K562 (cell line): ENCODE measurements around the gene TTC39B. TPM values are rescaled to one million over a fixed set of nuclear protein-coding genes. Genes with fewer than 3 reads are reported as not detected.
A peak's percentile ranks its signal among the peaks of the same experiment; 100 is the strongest.

Experiments used
- ATAC-seq: fragments of 200-7000 bp; cut with Tn5 transposase; 3 replicates; pipeline ENCODE4 v1.9.1; 2020; ENCODE audit warnings: moderate library complexity
- BruUV-seq: library from RNA; stranded (reverse); fragments of 400-500 nt; replicated peaks from 2 replicates; lab custom pipeline; 2021; lab: Mats Ljungman, UMichigan
- CTCF ChIA-PET: fragments of 300-600 bp; formaldehyde crosslinking; extraction: SDS; loops from one replicate; lab custom pipeline; 2021; ENCODE audit warnings: low intra/inter-chr PET ratio; lab: Yijun Ruan, JAX
- POLR2A ChIA-PET: fragments of 300-600, 350-650 bp; sonication (Branson Sonifier 250); formaldehyde crosslinking; extraction: SDS; loops from one replicate; lab custom pipeline; 2021; ENCODE audit warnings: antibody characterized with exemption, inconsistent platforms; lab: Yijun Ruan, JAX
- DNase-seq, 4 experiments: peaks; one replicate each; pipeline versions ENCODE4 v3.0.0 to v3.0.0-alpha.2; 2011 to 2018; ENCODE audit warnings: low spot score in 3 of 4, mixed read lengths in 3 of 4; ENCODE audit errors: extremely low read depth in 1 of 4
- FAIRE-seq: peaks from 2 replicates; lab custom pipeline; 2011; peaks lifted over from hg19 to GRCh38; lab: Jason Lieb, UNC
- H2AFZ ChIP-seq: 2 replicates; pipeline ENCODE4 v1.6.0; 2011; ENCODE audit warnings: low read depth, low read length, control low read depth, inconsistent platforms
- H3K27ac ChIP-seq: fragments of 200-600 bp; 3 replicates; pipeline ENCODE4 v1.8.0; 2011; ENCODE audit warnings: low read depth, mild to moderate bottlenecking, control low read depth, inconsistent platforms, low read length, moderate library complexity, mixed read lengths; ENCODE audit errors: extremely low read depth
- H3K27me3 ChIP-seq, 2 experiments: fragments of 300-600 bp in 1 of 2; 2 replicates in 1 of 2; 3 replicates in 1 of 2; pipeline versions ENCODE4 v1.6.0 to v1.8.0; 2011; ENCODE audit warnings: inconsistent platforms in 2 of 2, low read length in 2 of 2, mild to moderate bottlenecking in 1 of 2, mixed read lengths in 1 of 2, moderate library complexity in 1 of 2; ENCODE audit not compliant: control insufficient read depth in 2 of 2, insufficient read depth in 2 of 2
- H3K36me3 ChIP-seq: fragments of 300-600 bp; 3 replicates; pipeline ENCODE4 v1.8.0; 2011; ENCODE audit warnings: mild to moderate bottlenecking, low read length, inconsistent platforms; ENCODE audit not compliant: control insufficient read depth, insufficient read depth
- H3K4me1 ChIP-seq, 2 experiments: fragments of 200-600 bp in 1 of 2; replicated peaks in 1 of 2; 2 replicates in 1 of 2; 3 replicates in 1 of 2; pipeline versions ENCODE4 v1.5.1 to v1.8.0; 2011; ENCODE audit warnings: inconsistent platforms in 2 of 2, low read length in 2 of 2, mild to moderate bottlenecking in 1 of 2, mixed read lengths in 1 of 2, moderate library complexity in 1 of 2; ENCODE audit not compliant: control insufficient read depth in 2 of 2, insufficient read depth in 2 of 2
- H3K4me2 ChIP-seq: 2 replicates; pipeline ENCODE4 v1.6.1; 2011; ENCODE audit warnings: low read length, control low read depth, inconsistent platforms, mixed read lengths; ENCODE audit not compliant: insufficient read depth
- H3K4me3 ChIP-seq: fragments of 200-600 bp; sonication (generic), shearing (Covaris generic); 2 replicates; pipeline ENCODE4 v1.5.1; 2016; ENCODE audit warnings: control low read depth, inconsistent platforms
- H3K79me2 ChIP-seq: fragments of 200-600 bp; 3 replicates; pipeline ENCODE4 v1.8.0; 2011; ENCODE audit warnings: low read length, inconsistent platforms; ENCODE audit not compliant: control insufficient read depth, insufficient read depth
- H3K9ac ChIP-seq, 2 experiments: 2 replicates each; pipeline versions ENCODE4 v1.6.0 to v1.6.1; 2011; ENCODE audit warnings: low read depth in 2 of 2, low read length in 2 of 2, control low read depth in 1 of 2, inconsistent platforms in 1 of 2, mild to moderate bottlenecking in 1 of 2, mixed read lengths in 1 of 2; ENCODE audit not compliant: insufficient read depth in 1 of 2
- H3K9me1 ChIP-seq: one replicate; pipeline ENCODE4 v1.6.0; 2011; ENCODE audit warnings: inconsistent platforms, mild to moderate bottlenecking, low read length, moderate library complexity; ENCODE audit not compliant: control insufficient read depth, insufficient read depth
- H3K9me3 ChIP-seq: replicated peaks from 2 replicates; pipeline ENCODE4 v1.5.1; 2011; ENCODE audit warnings: low read depth, low read length, inconsistent platforms; ENCODE audit not compliant: control insufficient read depth, insufficient read depth
- H4K20me1 ChIP-seq: replicated peaks from 2 replicates; pipeline ENCODE4 v1.6.1; 2011; ENCODE audit warnings: low read length, inconsistent platforms, mixed read lengths; ENCODE audit not compliant: control insufficient read depth, insufficient read depth
- CTCF ChIP-seq, 3 experiments: IDR thresholded peaks in 2 of 3; conservative IDR thresholded peaks in 1 of 3; 2 replicates each; pipeline ENCODE4 v1.5.1; 2011 to 2012; ENCODE audit warnings: low read length in 3 of 3, mild to moderate bottlenecking in 3 of 3, control low read depth in 2 of 3, improper control_type of control experiment in 1 of 3, inconsistent platforms in 1 of 3, low read depth in 1 of 3, mixed read lengths in 1 of 3, moderate library complexity in 1 of 3; ENCODE audit not compliant: insufficient read depth in 2 of 3
- HES1 ChIP-seq: fragments of 450-650 bp; IDR thresholded peaks from 2 replicates; pipeline ENCODE4 v1.6.1; 2016; ENCODE audit warnings: low read depth, mild to moderate bottlenecking, moderate library complexity
- HMG20B ChIP-seq: fragments of 250-450 bp; sonication (Bioruptor Pico); IDR thresholded peaks from 2 replicates; pipeline ENCODE4 v1.5.0; 2021; ENCODE audit warnings: mild to moderate bottlenecking
- SMC3 ChIP-seq: conservative IDR thresholded peaks from 2 replicates; pipeline ENCODE4 v1.6.1; 2011; ENCODE audit warnings: low read depth, low read length, improper control_type of control experiment; ENCODE audit not compliant: insufficient read depth
- WGBS: fragments of 100-300 bp; shearing (Covaris generic); methylation state at CpG from one replicate; pipeline ENCODE4 v1.1.6; 2016; ENCODE audit warnings: low coverage, mixed read lengths; ENCODE audit not compliant: insufficient coverage; ENCODE audit errors: missing lambda C conversion rate; 5-methylcytosine and 5-hydroxymethylcytosine counted together
- in situ Hi-C: fragments of 300-500 bp; cut with MboI; formaldehyde crosslinking; loops from 4 replicates; pipeline ENCODE4 v1.15.0; 2018; ENCODE audit warnings: inconsistent platforms, mixed read lengths
- intact Hi-C: fragments of 100-400 bp; cut with micrococcal nuclease; formaldehyde crosslinking; loops from 2 replicates; pipeline ENCODE4 v1.14.2; 2022
- polyA plus RNA-seq, 8 experiments: library from polyadenylated mRNA; depleted of rRNA in 4 of 8; stranded (reverse) in 5 of 8; unstranded in 3 of 8; fragments of >200 nt; fragmentation: Nextera tagmentation in 2 of 8; fragmentation: Illumina TruSeq in 1 of 8; extraction: Ambion mirVana in 2 of 8; extraction: Trizol in 1 of 8; gene quantifications; 2 replicates each; pipeline versions ENCODE4 v1.2.1 to v1.2.3, GENCODE V29; 2011 to 2014; ENCODE audit warnings: inconsistent platforms in 1 of 8, missing spikeins in 1 of 8
- total RNA-seq, 7 experiments: library from RNA; depleted of rRNA in 6 of 7; stranded (reverse); fragments of >200 nt in 6 of 7; fragmentation: Illumina TruSeq in 2 of 7; extraction: Trizol in 2 of 7; gene quantifications; 2 replicates each; pipeline versions ENCODE4 v1.2.1 to v1.2.3, GENCODE V29; 2011 to 2021; ENCODE audit warnings: low replicate concordance in 1 of 7
- TF ChIP-seq, protein P1 (sequence below), 2 experiments: fragments of 450-650 bp; conservative IDR thresholded peaks; 2 replicates each; pipeline ENCODE4 v1.6.1; 2017; ENCODE audit warnings: mild to moderate bottlenecking in 2 of 2, moderate library complexity in 2 of 2

The TTC39B gene
- total and polyA plus RNA-seq, 9 of the 15 experiments (the other 6 are each of a cell fraction or from before 2014, with no cell fraction given), result 0.32 to 1.2 (median 0.95) TPM

DNA sequence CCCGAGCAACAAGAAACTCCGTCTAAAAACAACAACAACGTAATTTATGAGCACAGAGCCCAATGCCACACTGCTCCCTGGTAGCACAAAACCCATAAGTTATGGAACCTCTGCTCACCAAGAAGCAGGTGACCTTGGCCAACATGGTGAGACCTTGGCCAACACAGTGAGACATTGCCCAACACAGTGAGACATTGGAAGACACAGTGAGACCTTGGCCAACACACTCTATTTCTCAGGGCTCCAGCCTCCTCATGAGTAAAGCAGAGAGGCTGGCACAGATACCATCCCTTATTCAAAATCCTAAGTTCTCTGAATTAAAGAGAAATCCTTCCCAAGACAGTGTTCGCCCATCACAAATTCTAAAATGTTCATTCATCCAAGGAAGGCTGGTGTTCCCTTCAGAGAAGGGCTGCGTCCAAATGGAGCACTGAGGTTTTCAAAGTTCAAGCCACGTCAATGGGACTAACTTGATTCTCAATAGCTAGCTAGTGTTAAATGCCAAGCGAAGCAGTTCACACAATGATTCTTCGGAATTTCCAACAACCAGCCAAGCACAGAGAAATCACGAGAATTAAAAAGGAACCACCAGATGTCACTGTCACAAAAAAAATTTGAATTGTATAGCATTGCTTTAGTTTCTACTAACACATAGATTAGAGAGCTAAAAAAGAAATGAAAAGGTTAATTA lies 29.5 kb downstream of the TTC39B start:
- no peak overlapping the region for H2AFZ ChIP-seq
- ChIA-PET CTCF (interaction anchor here (0.6 to 1.1 kb wide), 2 partner anchors 139 to 140 kb away, joined by 3 read pairs; no protein-coding TSS in a partner anchor), POLR2A (no interaction called here)
- no peaks in the 10 kb centered on the region for H3K9me3 ChIP-seq
- intact Hi-C loops (loop anchor here (5.0 to 10.0 kb wide), 2 partner anchors 140 to 257 kb away; no protein-coding TSS in a partner anchor), in situ Hi-C loops (loop anchor here (10.0 kb wide), 1 partner anchor 137 kb away; no protein-coding TSS in a partner anchor)
- no peak overlapping the region for H3K4me3 ChIP-seq
- H3K4me1 ChIP-seq, result no peaks in the 10 kb centered on the region
- WGBS, result 15% methylated on average over 9 of the region's 9 CpGs
- no peak for FAIRE-seq
- ATAC-seq, result peak; percentile 47; the same call in 1 of the 3 replicates
- no peaks in the 10 kb centered on the region for H3K36me3 ChIP-seq
- peak in 1 of 4 experiments; percentile 9 for DNase-seq
- BruUV-seq, result no TSS peak
- no peaks in the 10 kb centered on the region for H3K9me1 ChIP-seq
- no peak overlapping the region for H3K4me2 ChIP-seq
- H4K20me1 ChIP-seq, result no peaks in the 10 kb centered on the region
- no peaks in the 10 kb centered on the region for H3K79me2 ChIP-seq
- H3K27ac ChIP-seq, result no peak overlapping the region
- no peak overlapping the region for H3K9ac ChIP-seq
- no peaks in the 10 kb centered on the region; a peak in 2 of 5 replicates for H3K27me3 ChIP-seq
- TF ChIP-seq CTCF (IDR thresholded peaks at IDR 0.05 in 2 of 3, conservative IDR thresholded peaks at IDR 0.05 in 1 of 3; ENCODE audit: insufficient read depth in 2 of 3, low read depth in 1 of 3, low read length in 3 of 3) (peak in 2 of 3 experiments; percentile 17 to 53; a peak in 2 of 6 replicates), SMC3 (peak; percentile 36; the same call in 1 of the 2 replicates), HES1 (no peak), HMG20B (CRISPR knock-in tag) (no peak)
- TF ChIP-seq, protein P1, sequence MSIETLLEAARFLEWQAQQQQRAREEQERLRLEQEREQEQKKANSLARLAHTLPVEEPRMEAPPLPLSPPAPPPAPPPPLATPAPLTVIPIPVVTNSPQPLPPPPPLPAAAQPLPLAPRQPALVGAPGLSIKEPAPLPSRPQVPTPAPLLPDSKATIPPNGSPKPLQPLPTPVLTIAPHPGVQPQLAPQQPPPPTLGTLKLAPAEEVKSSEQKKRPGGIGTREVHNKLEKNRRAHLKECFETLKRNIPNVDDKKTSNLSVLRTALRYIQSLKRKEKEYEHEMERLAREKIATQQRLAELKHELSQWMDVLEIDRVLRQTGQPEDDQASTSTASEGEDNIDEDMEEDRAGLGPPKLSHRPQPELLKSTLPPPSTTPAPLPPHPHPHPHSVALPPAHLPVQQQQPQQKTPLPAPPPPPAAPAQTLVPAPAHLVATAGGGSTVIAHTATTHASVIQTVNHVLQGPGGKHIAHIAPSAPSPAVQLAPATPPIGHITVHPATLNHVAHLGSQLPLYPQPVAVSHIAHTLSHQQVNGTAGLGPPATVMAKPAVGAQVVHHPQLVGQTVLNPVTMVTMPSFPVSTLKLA (conservative IDR thresholded peaks at IDR 0.05), result no peak
